WTC11 (cell line): ENCODE data around the gene KCND2. TPM values are rescaled to one million over a fixed set of nuclear protein-coding genes. Genes with fewer than 3 reads are reported as not detected.

Experiments used
- ATAC-seq: fragments of 200-7000 bp; cut with Tn5 transposase; 2 replicates; pipeline ENCODE4 v1.10.0; 2021; ENCODE audit warnings: mild to moderate bottlenecking, moderate library complexity
- CTCF ChIA-PET: fragments of 300-600 bp; sonication (Branson Sonifier 250); formaldehyde crosslinking; loops from one replicate; lab custom pipeline; 2021; ENCODE audit warnings: antibody characterized with exemption; lab: Charles Lee
- POLR2A ChIA-PET: fragments of 350-600 bp; sonication (Branson Sonifier 250); formaldehyde crosslinking; loops from one replicate; lab custom pipeline; 2021; ENCODE audit warnings: antibody characterized with exemption; lab: Charles Lee
- DNase-seq: peaks from one replicate; pipeline ENCODE4 v3.0.0; 2021; ENCODE audit warnings: low spot score
- H3K27ac Mint-ChIP-seq: 2 replicates; pipeline ENCODE4 v1.8.0; 2021; ENCODE audit warnings: mixed read lengths
- H3K27me3 Mint-ChIP-seq: 2 replicates; pipeline ENCODE4 v1.8.0; 2021; ENCODE audit warnings: low read depth, mild to moderate bottlenecking, moderate library complexity, mixed read lengths
- H3K36me3 Mint-ChIP-seq: 2 replicates; pipeline ENCODE4 v1.8.0; 2021; ENCODE audit warnings: mixed read lengths
- H3K4me1 Mint-ChIP-seq: 2 replicates; pipeline ENCODE4 v1.8.0; 2022; ENCODE audit warnings: mixed read lengths
- H3K4me3 Mint-ChIP-seq: 2 replicates; pipeline ENCODE4 v1.8.0; 2021; ENCODE audit warnings: mild to moderate bottlenecking, moderate library complexity, mixed read lengths
- H3K9me3 Mint-ChIP-seq: 2 replicates; pipeline ENCODE4 v1.8.0; 2021; ENCODE audit warnings: mixed read lengths
- ATF1 ChIP-seq: sonication (generic); formaldehyde crosslinking; IDR thresholded peaks from 2 replicates; pipeline ENCODE4 v1.8.1; 2023; ENCODE audit warnings: mild to moderate bottlenecking, moderate library complexity, missing genetic modification reagents
- ATF2 ChIP-seq: sonication (generic); formaldehyde crosslinking; IDR thresholded peaks from 2 replicates; pipeline ENCODE4 v1.8.1; 2022; ENCODE audit warnings: low read depth, missing genetic modification reagents, borderline replicate concordance
- CREM ChIP-seq: sonication (generic); formaldehyde crosslinking; IDR thresholded peaks from 2 replicates; pipeline ENCODE4 v1.8.1; 2022; ENCODE audit warnings: mild to moderate bottlenecking, missing genetic modification reagents, moderate library complexity
- E2F4 ChIP-seq: sonication (generic); formaldehyde crosslinking; IDR thresholded peaks from 2 replicates; pipeline ENCODE4 v1.8.1; 2022; ENCODE audit warnings: low read depth, mild to moderate bottlenecking, moderate library complexity, missing genetic modification reagents, borderline replicate concordance
- ELF4 ChIP-seq: sonication (generic); formaldehyde crosslinking; IDR thresholded peaks from 2 replicates; pipeline ENCODE4 v1.8.1; 2022; ENCODE audit warnings: low read depth, mild to moderate bottlenecking, moderate library complexity, missing genetic modification reagents
- ERG ChIP-seq: fragments of 250-450 bp; sonication (Bioruptor Pico); IDR thresholded peaks from 2 replicates; pipeline ENCODE4 v1.8.0; 2021; ENCODE audit warnings: mild to moderate bottlenecking
- FOXJ3 ChIP-seq: sonication (generic); formaldehyde crosslinking; IDR thresholded peaks from 2 replicates; pipeline ENCODE4 v1.9.0; 2021; ENCODE audit warnings: missing genetic modification reagents, mild to moderate bottlenecking, borderline replicate concordance
- FOXK1 ChIP-seq: sonication (generic); formaldehyde crosslinking; IDR thresholded peaks from 2 replicates; pipeline ENCODE4 v1.8.0; 2022; ENCODE audit warnings: mild to moderate bottlenecking, moderate library complexity, missing genetic modification reagents
- FOXP1 ChIP-seq: sonication (generic); formaldehyde crosslinking; IDR thresholded peaks from 2 replicates; pipeline ENCODE4 v1.8.0; 2022; ENCODE audit warnings: missing genetic modification reagents, mild to moderate bottlenecking, moderate library complexity, borderline replicate concordance
- GTF2I ChIP-seq: fragments of 250-450 bp; sonication (Bioruptor Pico); conservative IDR thresholded peaks from 2 replicates; pipeline ENCODE4 v1.4.0; 2021; ENCODE audit warnings: mild to moderate bottlenecking
- JAZF1 ChIP-seq: fragments of 250-450 bp; sonication (Bioruptor Pico); IDR thresholded peaks from 2 replicates; pipeline ENCODE4 v1.9.0; 2021; ENCODE audit warnings: moderate library complexity, mild to moderate bottlenecking, inconsistent platforms
- NFATC4 ChIP-seq: fragments of 250-450 bp; sonication (Bioruptor Pico); IDR thresholded peaks from 2 replicates; pipeline ENCODE4 v1.9.0; 2021; ENCODE audit warnings: mild to moderate bottlenecking
- NFE2L1 ChIP-seq: sonication (generic); formaldehyde crosslinking; IDR thresholded peaks from 2 replicates; pipeline ENCODE4 v1.8.1; 2023; ENCODE audit warnings: missing genetic modification reagents
- NR2C2 ChIP-seq: sonication (generic); formaldehyde crosslinking; IDR thresholded peaks from 2 replicates; pipeline ENCODE4 v1.8.0; 2022; ENCODE audit warnings: mild to moderate bottlenecking, missing genetic modification reagents
- OVOL2 ChIP-seq: fragments of 250-450 bp; sonication (Bioruptor Pico); IDR thresholded peaks from 2 replicates; pipeline ENCODE4 v1.9.0; 2021; ENCODE audit warnings: mild to moderate bottlenecking, borderline replicate concordance
- PRDM15 ChIP-seq: sonication (generic); formaldehyde crosslinking; IDR thresholded peaks from 2 replicates; pipeline ENCODE4 v1.8.0; 2022; ENCODE audit warnings: missing genetic modification reagents
- PREB ChIP-seq: sonication (generic); formaldehyde crosslinking; IDR thresholded peaks from 2 replicates; pipeline ENCODE4 v1.8.1; 2022; ENCODE audit warnings: mild to moderate bottlenecking, missing genetic modification reagents, moderate library complexity, borderline replicate concordance
- ZNF219 ChIP-seq: sonication (generic); formaldehyde crosslinking; IDR thresholded peaks from 2 replicates; pipeline ENCODE4 v1.8.0; 2023; ENCODE audit warnings: missing genetic modification reagents, mild to moderate bottlenecking, borderline replicate concordance
- ZNF263 ChIP-seq: sonication (generic); formaldehyde crosslinking; IDR thresholded peaks from 2 replicates; pipeline ENCODE4 v1.8.1; 2022; ENCODE audit warnings: low read depth, mild to moderate bottlenecking, moderate library complexity, missing genetic modification reagents
- ZNF416 ChIP-seq: fragments of 250-450 bp; sonication (Bioruptor Pico); IDR thresholded peaks from 2 replicates; pipeline ENCODE4 v1.9.0; 2021; ENCODE audit warnings: mild to moderate bottlenecking, inconsistent platforms
- ZNF425 ChIP-seq: fragments of 250-450 bp; sonication (Bioruptor Pico); conservative IDR thresholded peaks from 2 replicates; pipeline ENCODE4 v1.9.0; 2021; ENCODE audit warnings: mild to moderate bottlenecking
- total RNA-seq: library from RNA; stranded (reverse); gene quantifications from 3 replicates; pipeline ENCODE4 v1.2.3, GENCODE V29; 2021

KCND2 gene
- total RNA-seq, 1 experiment from 2014 or later = 4.6 TPM

- POLR2A ChIA-PET = no interaction called here
- Mint-ChIP-seq H3K27ac (no peak overlapping the region), H3K4me1 (no peaks in the 10 kb centered on the region), H3K4me3 (no peak overlapping the region), H3K36me3 (no peaks in the 10 kb centered on the region), H3K27me3 (no peaks in the 10 kb centered on the region), H3K9me3 (peaks cover 8% of the 10 kb centered on the region)
- no peak for DNase-seq
- no peak for ATAC-seq
- TF ChIP-seq PREB (CRISPR knock-in tag) (no peak), FOXK1 (CRISPR knock-in tag) (no peak), ERG (no peak), OVOL2 (CRISPR knock-in tag) (no peak), ZNF425 (no peak), NFATC4 (CRISPR knock-in tag) (no peak)
- TF ChIP-seq, all 79 proteins: peak for 0
- CTCF ChIA-PET = no interaction called here
These were observed 430.7 kb downstream of the KCND2 start for GRCh38 chr7:120703585-120704240.

- peaks cover 3% of the 10 kb centered on the region for H3K4me1 Mint-ChIP-seq
- POLR2A ChIA-PET = no interaction called here
- no peaks in the 10 kb centered on the region for H3K9me3 Mint-ChIP-seq
- TF ChIP-seq NFE2L1 (CRISPR knock-in tag) (no peak), ZNF416 (CRISPR knock-in tag) (no peak), ZNF263 (no peak), FOXP1 (CRISPR knock-in tag) (no peak), GTF2I (no peak), ATF2 (CRISPR knock-in tag) (no peak), NR2C2 (CRISPR knock-in tag) (no peak), CREM (CRISPR knock-in tag) (no peak), ELF4 (CRISPR knock-in tag) (no peak), JAZF1 (CRISPR knock-in tag) (no peak), ZNF219 (CRISPR knock-in tag) (no peak), PRDM15 (no peak), FOXJ3 (CRISPR knock-in tag) (no peak), ATF1 (no peak), E2F4 (CRISPR knock-in tag) (no peak)
- H3K36me3 Mint-ChIP-seq = no peaks in the 10 kb centered on the region
- CTCF ChIA-PET = interaction anchor here (0.7 to 1.3 kb wide), 2 partner anchors 15 to 83 kb away, joined by 3 to 5 read pairs; no protein-coding TSS in a partner anchor
- no peak overlapping the region for H3K27ac Mint-ChIP-seq
- H3K4me3 Mint-ChIP-seq = no peak overlapping the region
- no peak for ATAC-seq
- DNase-seq = no peak
- no peaks in the 10 kb centered on the region for H3K27me3 Mint-ChIP-seq
These were observed 436.4 kb downstream of the KCND2 start for GRCh38 chr7:120709252-120709971.
